CD8-positive, alpha-beta memory T cell (primary cell): Measurements from ENCODE around the gene UGGT2. TPM values are rescaled to one million over a fixed set of nuclear protein-coding genes. Genes with fewer than 3 reads are reported as not detected.
A peak's percentile ranks its signal among the peaks of the same experiment; 100 is the strongest.
"Not testable (repeated sequence)": the region's sequence is repeated elsewhere in the genome, so short reads cannot be mapped to it uniquely, and the experiment has no call there.

ENCODE experiments used
- CTCF ChIA-PET: fragments of 350-600 bp; sonication (Branson Sonifier 250); formaldehyde crosslinking; loops from one replicate; lab custom pipeline; 2021; ENCODE audit warnings: antibody characterized with exemption; lab: Charles Lee
- POLR2A ChIA-PET: fragments of 350-600 bp; sonication (Branson Sonifier 250); formaldehyde crosslinking; loops from one replicate; lab custom pipeline; 2021; ENCODE audit warnings: antibody characterized with exemption; lab: Charles Lee
- DNase-seq, 5 donors: peaks; one replicate each; pipeline versions ENCODE4 v3.0.0 to v3.0.0-alpha.2; 2020 to 2022; ENCODE audit warnings: mixed read lengths in 1 of 5
- H3K27ac ChIP-seq: one replicate; pipeline ENCODE4 v1.7.0; 2013; ENCODE audit warnings: low read depth, mild to moderate bottlenecking, low read length, moderate library complexity
- H3K27me3 ChIP-seq: 2 replicates; pipeline ENCODE4 v1.7.0; 2013; ENCODE audit warnings: low read length, mild to moderate bottlenecking; ENCODE audit not compliant: insufficient read depth, poor library complexity, severe bottlenecking
- H3K36me3 ChIP-seq: 2 replicates; pipeline ENCODE4 v1.7.0; 2013; ENCODE audit warnings: mild to moderate bottlenecking, low read length, moderate library complexity; ENCODE audit not compliant: insufficient read depth
- H3K4me1 ChIP-seq: 2 replicates; pipeline ENCODE4 v1.7.0; 2013; ENCODE audit warnings: mild to moderate bottlenecking, low read length, moderate library complexity; ENCODE audit not compliant: insufficient read depth
- H3K4me3 ChIP-seq: 2 replicates; pipeline ENCODE4 v1.7.0; 2013; ENCODE audit warnings: mild to moderate bottlenecking, low read length
- H3K9me3 ChIP-seq: 2 replicates; pipeline ENCODE4 v1.7.0; 2013; ENCODE audit warnings: mild to moderate bottlenecking, low read length
- H3K27ac Mint-ChIP-seq, 8 donors: one replicate each; pipeline ENCODE4 v1.8.0; 2020 to 2021; ENCODE audit warnings: mixed read lengths in 8 of 8, mild to moderate bottlenecking in 6 of 8, inconsistent platforms in 3 of 8, moderate library complexity in 3 of 8
- H3K27me3 Mint-ChIP-seq, 2 donors: one replicate each; pipeline ENCODE4 v1.8.0; 2020 to 2021; ENCODE audit warnings: mixed read lengths in 2 of 2, mild to moderate bottlenecking in 1 of 2, moderate library complexity in 1 of 2
- H3K36me3 Mint-ChIP-seq, 3 donors: one replicate each; pipeline ENCODE4 v1.8.0; 2020 to 2021; ENCODE audit warnings: mixed read lengths in 3 of 3, inconsistent platforms in 1 of 3, mild to moderate bottlenecking in 1 of 3
- H3K4me1 Mint-ChIP-seq, 3 donors: one replicate each; pipeline ENCODE4 v1.8.0; 2020 to 2021; ENCODE audit warnings: mixed read lengths in 3 of 3, inconsistent platforms in 1 of 3, mild to moderate bottlenecking in 1 of 3
- H3K4me3 Mint-ChIP-seq, 7 donors: one replicate each; pipeline ENCODE4 v1.8.0; 2020 to 2021; ENCODE audit warnings: mixed read lengths in 7 of 7, mild to moderate bottlenecking in 6 of 7, moderate library complexity in 4 of 7, inconsistent platforms in 2 of 7
- H3K9me3 Mint-ChIP-seq, 5 donors: one replicate each; pipeline ENCODE4 v1.8.0; 2020 to 2022; ENCODE audit warnings: mixed read lengths in 5 of 5, mild to moderate bottlenecking in 3 of 5, moderate library complexity in 2 of 5, inconsistent platforms in 1 of 5
- polyA plus RNA-seq: library from polyadenylated mRNA; unstranded; fragments of 300-500 nt; fragmentation: Illumina TruSeq; gene quantifications from one replicate; pipeline ENCODE4 v1.2.3, GENCODE V29; 2021
- total RNA-seq, 2 experiments: library from RNA; stranded (reverse); gene quantifications; one replicate each; pipeline ENCODE4 v1.2.3, GENCODE V29; 2021

Gene UGGT2
- total and polyA plus RNA-seq, 3 experiments from 2014 or later: 0.13 to 0.20 TPM; not detected in 1

DNA sequence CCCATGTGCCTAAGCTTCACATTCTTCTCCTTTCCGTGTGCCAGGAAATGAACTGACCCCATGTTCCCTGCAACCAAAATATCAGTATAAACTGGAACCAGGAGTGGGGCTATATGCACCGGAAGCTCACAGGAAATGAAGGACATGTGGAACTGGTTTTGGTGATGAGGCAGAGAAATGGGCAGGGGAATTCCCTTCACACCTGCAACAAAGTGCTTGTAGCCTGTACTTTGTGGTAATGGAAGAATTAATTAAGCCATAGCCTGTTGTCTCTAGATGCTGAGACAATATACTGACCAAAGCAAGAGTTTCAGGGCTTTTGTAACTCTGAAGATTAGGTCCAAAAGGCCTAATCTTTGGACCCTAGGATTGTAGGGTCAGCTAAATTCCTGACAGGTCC is 15.5 kb upstream of the UGGT2 start:
- CTCF ChIA-PET: no interaction called here
- H3K27ac Mint-ChIP-seq: no peak overlapping the region

DNA sequence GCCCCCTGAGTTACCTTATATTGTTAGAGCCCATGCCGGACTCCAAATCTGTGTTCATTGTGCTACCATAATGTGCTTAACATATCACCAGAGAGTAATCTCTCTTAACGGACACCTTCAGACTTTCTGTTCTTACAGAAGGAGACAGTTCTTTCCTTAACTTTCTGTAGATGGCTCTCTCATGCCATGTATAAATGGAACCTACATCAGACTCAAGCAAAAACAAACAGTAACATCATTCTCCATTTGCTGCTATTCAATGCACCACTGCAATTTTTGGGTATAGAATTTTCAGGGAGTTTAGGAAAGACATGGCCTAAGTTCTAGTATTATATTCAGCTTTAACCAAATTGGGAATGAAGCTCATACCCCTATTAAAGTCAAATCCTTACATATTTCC is 12.6 kb upstream of the UGGT2 start:
- Histone ChIP-seq H3K9me3 (no peaks in the 10 kb centered on the region), H3K27me3 (no peaks in the 10 kb centered on the region), H3K36me3 (no peaks in the 10 kb centered on the region), H3K4me3 (no peak overlapping the region), H3K4me1 (no peaks in the 10 kb centered on the region), H3K27ac (no peak overlapping the region)
- no peaks in the 10 kb centered on the region for H3K4me1 Mint-ChIP-seq
- H3K36me3 Mint-ChIP-seq: peaks cover 0 to 2% (median 0%) of the 10 kb centered on the region in 3 donors
- no peak for DNase-seq
- H3K27ac Mint-ChIP-seq: no peak overlapping the region
- ChIA-PET POLR2A (no interaction called here), CTCF (no interaction called here)
- H3K27me3 Mint-ChIP-seq: no peaks in the 10 kb centered on the region
- H3K4me3 Mint-ChIP-seq: no peak overlapping the region
- peaks cover 2 to 7% (median 4%) of the 10 kb centered on the region in 5 donors for H3K9me3 Mint-ChIP-seq

More for the DNA sequence above, 15.5 kb upstream of the UGGT2 start:
- no peaks in the 10 kb centered on the region for H3K36me3 ChIP-seq
- no peaks in the 10 kb centered on the region for H3K9me3 ChIP-seq
- H3K4me3 ChIP-seq: no peak overlapping the region
- no peaks in the 10 kb centered on the region for H3K27me3 ChIP-seq
- H3K36me3 Mint-ChIP-seq: no peaks in the 10 kb centered on the region
- DNase-seq: no peak
- POLR2A ChIA-PET: no interaction called here
- no peaks in the 10 kb centered on the region for H3K27me3 Mint-ChIP-seq
- peaks cover 4 to 7% (median 6%) of the 10 kb centered on the region in 5 donors for H3K9me3 Mint-ChIP-seq
- no peaks in the 10 kb centered on the region for H3K4me1 Mint-ChIP-seq
- no peaks in the 10 kb centered on the region for H3K4me1 ChIP-seq
- no peak overlapping the region for H3K27ac ChIP-seq
- H3K4me3 Mint-ChIP-seq: no peak overlapping the region

DNA sequence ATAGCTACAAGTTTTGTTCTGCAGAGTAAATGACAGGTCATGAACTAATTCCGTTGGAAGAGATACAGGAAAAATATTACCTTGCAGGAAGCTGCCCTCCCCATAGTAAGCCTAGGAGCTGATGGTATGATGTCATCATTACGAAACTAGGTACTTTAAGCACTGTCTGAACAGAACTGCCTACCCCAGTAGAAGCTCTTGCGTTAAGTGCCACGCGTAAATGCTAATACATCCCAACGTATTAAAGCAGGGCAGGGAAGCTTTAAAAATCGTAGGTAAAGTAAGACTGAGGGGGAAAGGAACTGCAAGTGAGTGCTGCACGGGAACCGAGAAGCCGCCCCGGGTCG is 572 bp downstream of the UGGT2 start:
- no peaks in the 10 kb centered on the region for H3K36me3 Mint-ChIP-seq
- no peaks in the 10 kb centered on the region for H3K36me3 ChIP-seq
- no peak overlapping the region for H3K27ac Mint-ChIP-seq
- peak overlapping the region in 3 of 7 donors; percentile 29 to 57 (median 50) for H3K4me3 Mint-ChIP-seq
- ChIA-PET POLR2A (no interaction called here), CTCF (no interaction called here)
- no peak overlapping the region for H3K27ac ChIP-seq
- peaks cover 6 to 28% (median 18%) of the 10 kb centered on the region in 5 donors for H3K9me3 Mint-ChIP-seq
- DNase-seq: no peak
- no peak overlapping the region for H3K4me3 ChIP-seq
- H3K4me1 Mint-ChIP-seq: peaks cover 0 to 10% (median 4%) of the 10 kb centered on the region in 3 donors
- no peaks in the 10 kb centered on the region for H3K4me1 ChIP-seq
- peaks cover 21 to 41% of the 10 kb centered on the region in 2 donors for H3K27me3 Mint-ChIP-seq
- no peaks in the 10 kb centered on the region for H3K9me3 ChIP-seq
- peaks cover 7% of the 10 kb centered on the region for H3K27me3 ChIP-seq

DNA sequence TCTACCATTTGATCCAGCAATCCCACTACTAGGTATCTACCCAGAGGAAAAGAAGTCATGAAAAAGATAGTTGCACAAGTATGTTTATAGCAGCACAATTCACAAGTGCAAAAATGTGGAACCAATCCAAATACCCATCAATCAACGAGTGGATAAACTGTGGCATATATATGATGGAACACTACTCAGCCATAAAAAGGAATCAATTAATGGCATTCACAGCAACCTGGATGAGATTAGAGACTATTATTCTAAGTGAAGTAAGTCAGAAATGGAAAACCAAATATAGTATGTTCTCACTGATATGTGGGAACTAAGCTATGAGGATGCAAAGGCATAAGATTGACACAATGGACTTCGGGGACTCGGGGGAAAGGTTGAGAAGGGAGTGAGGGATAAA is 1.3 kb downstream of the UGGT2 start:
- H3K4me1 ChIP-seq, H3K4me3 ChIP-seq, H3K36me3 ChIP-seq, DNase-seq, H3K27ac Mint-ChIP-seq, H3K27ac ChIP-seq, H3K9me3 ChIP-seq, POLR2A ChIA-PET, H3K27me3 ChIP-seq, CTCF ChIA-PET, H3K36me3 Mint-ChIP-seq, H3K4me1 Mint-ChIP-seq, H3K4me3 Mint-ChIP-seq: not testable (repeated sequence)
- H3K9me3 Mint-ChIP-seq: peaks cover 6 to 28% (median 18%) of the 10 kb centered on the region in 5 donors
- H3K27me3 Mint-ChIP-seq: peaks cover 21 to 41% of the 10 kb centered on the region in 2 donors

DNA sequence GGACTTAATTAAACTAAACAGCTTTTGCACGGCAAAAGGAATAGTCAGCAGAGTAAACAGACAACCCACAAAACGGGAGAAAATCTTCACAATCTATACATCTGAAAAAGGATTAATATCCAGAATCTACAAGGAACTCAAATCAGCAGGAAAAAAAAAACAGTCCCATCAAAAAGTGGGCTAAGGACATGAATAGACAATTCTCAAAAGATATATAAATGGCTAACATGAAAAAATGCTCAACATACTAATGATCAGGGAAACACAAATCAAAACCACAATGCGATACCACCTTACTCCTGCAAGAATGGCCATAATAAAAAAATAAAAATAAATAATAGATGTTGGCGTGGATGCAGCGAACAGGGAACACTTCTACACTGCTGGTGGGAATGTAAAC is 1.7 kb downstream of the UGGT2 start:
- H3K9me3 ChIP-seq, H3K36me3 ChIP-seq, POLR2A ChIA-PET, H3K4me3 Mint-ChIP-seq, H3K4me1 ChIP-seq, CTCF ChIA-PET, H3K27ac ChIP-seq, DNase-seq, H3K4me3 ChIP-seq, H3K36me3 Mint-ChIP-seq, H3K27ac Mint-ChIP-seq, H3K27me3 ChIP-seq, H3K4me1 Mint-ChIP-seq: not testable (repeated sequence)
- Mint-ChIP-seq H3K9me3 (peaks cover 6 to 28% (median 18%) of the 10 kb centered on the region in 5 donors), H3K27me3 (peaks cover 21 to 41% of the 10 kb centered on the region in 2 donors)

DNA sequence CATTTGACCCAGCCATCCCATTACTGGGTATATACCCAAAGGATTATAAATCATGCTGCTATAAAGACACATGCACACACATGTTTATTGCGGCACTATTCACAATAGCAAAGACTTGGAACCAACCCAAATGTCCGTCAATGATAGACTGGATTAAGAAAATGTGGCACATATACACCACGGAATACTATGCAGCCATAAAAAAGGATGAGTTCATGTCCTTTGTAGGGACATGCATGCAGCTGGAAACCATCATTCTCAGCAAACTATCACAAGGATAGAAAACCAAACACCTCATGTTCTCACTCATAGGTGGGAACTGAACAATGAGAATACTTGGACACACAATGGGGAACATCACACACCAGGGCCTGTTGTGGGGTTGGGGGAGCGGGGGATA is 2.2 kb downstream of the UGGT2 start:
- H3K36me3 Mint-ChIP-seq, H3K4me1 Mint-ChIP-seq, H3K36me3 ChIP-seq, DNase-seq, H3K4me1 ChIP-seq, H3K4me3 ChIP-seq, H3K27ac ChIP-seq, H3K9me3 ChIP-seq, CTCF ChIA-PET, POLR2A ChIA-PET, H3K27me3 ChIP-seq, H3K27ac Mint-ChIP-seq, H3K4me3 Mint-ChIP-seq: not testable (repeated sequence)
- Mint-ChIP-seq H3K27me3 (peaks cover 21 to 41% of the 10 kb centered on the region in 2 donors), H3K9me3 (peaks cover 8 to 28% (median 19%) of the 10 kb centered on the region in 5 donors)

DNA sequence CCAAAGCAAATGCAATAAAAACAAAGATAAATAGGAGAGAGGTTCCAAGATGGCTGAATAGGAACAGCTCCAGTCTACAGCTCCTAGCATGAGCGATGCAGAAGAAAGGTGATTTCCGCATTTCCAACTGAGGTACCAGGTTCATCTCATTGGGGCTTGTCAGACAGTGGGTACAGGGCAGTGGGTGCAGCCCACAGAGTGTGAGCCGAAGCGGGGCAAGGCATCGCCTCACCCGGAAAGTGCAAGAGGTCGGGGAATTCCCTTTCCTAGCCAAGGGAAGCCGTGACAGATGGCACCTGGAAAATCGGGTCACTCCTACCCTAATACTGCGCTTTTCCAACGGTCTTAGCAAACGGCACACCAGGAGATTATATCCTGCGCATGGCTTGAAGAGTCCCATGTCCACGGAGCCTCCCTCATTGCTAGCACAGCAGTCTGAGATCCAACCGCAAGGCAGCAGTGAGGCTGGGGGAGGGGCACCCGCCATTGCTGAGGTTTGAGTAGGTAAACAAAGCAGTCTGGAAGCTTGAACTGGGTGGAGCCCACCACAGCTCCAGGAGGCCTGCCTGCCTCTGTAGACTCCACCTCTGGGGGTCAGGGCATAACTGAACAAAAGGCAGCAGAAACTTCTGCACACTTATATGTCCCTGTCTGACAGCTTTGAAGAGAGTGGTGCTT is 6.6 kb downstream of the UGGT2 start:
- DNase-seq, H3K4me1 Mint-ChIP-seq, H3K27me3 ChIP-seq, H3K4me3 ChIP-seq, H3K9me3 ChIP-seq, H3K4me1 ChIP-seq, CTCF ChIA-PET, H3K4me3 Mint-ChIP-seq, H3K36me3 Mint-ChIP-seq, H3K27ac ChIP-seq, POLR2A ChIA-PET, H3K27ac Mint-ChIP-seq, H3K36me3 ChIP-seq: not testable (repeated sequence)
- H3K27me3 Mint-ChIP-seq: peaks cover 7 to 18% of the 10 kb centered on the region in 2 donors
- H3K9me3 Mint-ChIP-seq: peaks cover 12 to 26% (median 19%) of the 10 kb centered on the region in 5 donors

DNA sequence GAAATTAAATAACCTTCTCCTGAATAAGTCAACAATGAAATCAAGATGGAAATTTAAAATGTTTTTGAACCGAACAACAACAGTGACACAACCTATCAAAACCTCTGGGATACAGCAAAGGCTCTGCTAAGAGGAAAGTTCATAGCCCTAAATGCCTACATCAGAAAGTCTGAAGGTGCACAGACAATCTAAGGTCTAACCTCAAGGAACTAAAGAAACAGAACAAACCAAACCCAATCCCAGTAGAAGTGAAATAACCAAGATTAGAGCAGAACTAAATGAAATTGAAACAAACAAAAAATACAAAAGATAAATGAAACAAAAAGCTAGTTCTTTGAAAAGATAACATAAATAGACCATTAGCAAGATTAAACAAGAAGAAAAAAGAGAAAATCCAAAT is 9.0 kb downstream of the UGGT2 start:
- no peaks in the 10 kb centered on the region for H3K4me1 ChIP-seq
- Mint-ChIP-seq H3K4me3 (no peak overlapping the region), H3K4me1 (no peaks in the 10 kb centered on the region), H3K36me3 (no peaks in the 10 kb centered on the region), H3K27ac (no peak overlapping the region), H3K27me3 (no peaks in the 10 kb centered on the region), H3K9me3 (peaks cover 9 to 26% (median 15%) of the 10 kb centered on the region in 5 donors)
- H3K27me3 ChIP-seq: no peaks in the 10 kb centered on the region
- CTCF ChIA-PET: no interaction called here
- POLR2A ChIA-PET: no interaction called here
- H3K36me3 ChIP-seq: no peaks in the 10 kb centered on the region
- no peak overlapping the region for H3K27ac ChIP-seq
- no peak for DNase-seq
- H3K4me3 ChIP-seq: no peak overlapping the region
- H3K9me3 ChIP-seq: no peaks in the 10 kb centered on the region
